ENCODE results near the gene PCA3. TPM values are rescaled to one million over a fixed set of nuclear protein-coding genes. Genes with fewer than 3 reads are reported as not detected.

The PCA3 gene
- total RNA-seq, 4 donors from 2014 or later, result 0.27 TPM; not detected in 3

DNA sequence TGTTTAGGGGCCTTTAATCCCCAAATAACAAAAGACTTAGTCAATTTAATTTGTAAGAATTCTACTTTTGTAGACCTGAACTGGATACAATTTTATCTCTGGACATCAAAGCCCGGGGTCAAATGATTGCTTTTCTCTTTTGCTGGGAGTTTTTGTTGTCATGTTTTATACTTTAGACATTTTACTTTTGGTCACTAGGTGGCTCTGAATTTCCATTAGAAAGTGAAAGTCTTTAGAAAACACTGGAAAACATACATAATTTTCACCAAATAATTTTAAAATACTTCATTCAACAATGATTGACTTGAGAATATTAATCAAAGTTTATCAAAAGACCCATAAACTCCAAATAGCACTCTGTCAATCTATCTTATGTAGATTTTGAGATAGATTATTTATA, 2.8 kb upstream of the PCA3 start:
- Histone ChIP-seq H3K27ac (no peak overlapping the region), H3K36me3 (no peaks in the 10 kb centered on the region), H3K4me1 (peaks cover 0 to 15% (median 2%) of the 10 kb centered on the region in 4 donors), H3K27me3 (no peaks in the 10 kb centered on the region), H3K9me3 (no peaks in the 10 kb centered on the region), H3K4me3 (no peak overlapping the region)
- 16 to 40% methylated on average over 1 of the region's 1 CpG for WGBS, 2 donors (ENCODE audit: low coverage in 1 of 2)
- intact Hi-C loops (cut with DNase I; ENCODE audit: low total_unique reads) (loop anchor here (10.0 kb wide), 1 partner anchor 223 kb away; no protein-coding TSS in a partner anchor), in situ Hi-C loops (cut with MboI; ENCODE audit: low pct_ligation_motif_present in 1 of 4, low pct_unique_long_range_greater_than_20kb in 1 of 4, low sequenced_read_pairs in 3 of 4) (loop anchor here in 3 of 4 donors (25.0 kb wide), 3 partner anchors 226 to 401 kb away; no protein-coding TSS in a partner anchor)
- TF ChIP-seq EP300 (IDR thresholded peaks at IDR 0.05; ENCODE audit: low read depth) (no peak), POLR2AphosphoS5 (IDR thresholded peaks at IDR 0.05) (no peak), POLR2A (IDR thresholded peaks at IDR 0.05) (no peak)
- TF ChIP-seq, protein P1, sequence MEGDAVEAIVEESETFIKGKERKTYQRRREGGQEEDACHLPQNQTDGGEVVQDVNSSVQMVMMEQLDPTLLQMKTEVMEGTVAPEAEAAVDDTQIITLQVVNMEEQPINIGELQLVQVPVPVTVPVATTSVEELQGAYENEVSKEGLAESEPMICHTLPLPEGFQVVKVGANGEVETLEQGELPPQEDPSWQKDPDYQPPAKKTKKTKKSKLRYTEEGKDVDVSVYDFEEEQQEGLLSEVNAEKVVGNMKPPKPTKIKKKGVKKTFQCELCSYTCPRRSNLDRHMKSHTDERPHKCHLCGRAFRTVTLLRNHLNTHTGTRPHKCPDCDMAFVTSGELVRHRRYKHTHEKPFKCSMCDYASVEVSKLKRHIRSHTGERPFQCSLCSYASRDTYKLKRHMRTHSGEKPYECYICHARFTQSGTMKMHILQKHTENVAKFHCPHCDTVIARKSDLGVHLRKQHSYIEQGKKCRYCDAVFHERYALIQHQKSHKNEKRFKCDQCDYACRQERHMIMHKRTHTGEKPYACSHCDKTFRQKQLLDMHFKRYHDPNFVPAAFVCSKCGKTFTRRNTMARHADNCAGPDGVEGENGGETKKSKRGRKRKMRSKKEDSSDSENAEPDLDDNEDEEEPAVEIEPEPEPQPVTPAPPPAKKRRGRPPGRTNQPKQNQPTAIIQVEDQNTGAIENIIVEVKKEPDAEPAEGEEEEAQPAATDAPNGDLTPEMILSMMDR (IDR thresholded peaks at IDR 0.05), result peak in 4 of 5 experiments; percentile 26 to 41 (median 29)
- no peak for DNase-seq

DNA sequence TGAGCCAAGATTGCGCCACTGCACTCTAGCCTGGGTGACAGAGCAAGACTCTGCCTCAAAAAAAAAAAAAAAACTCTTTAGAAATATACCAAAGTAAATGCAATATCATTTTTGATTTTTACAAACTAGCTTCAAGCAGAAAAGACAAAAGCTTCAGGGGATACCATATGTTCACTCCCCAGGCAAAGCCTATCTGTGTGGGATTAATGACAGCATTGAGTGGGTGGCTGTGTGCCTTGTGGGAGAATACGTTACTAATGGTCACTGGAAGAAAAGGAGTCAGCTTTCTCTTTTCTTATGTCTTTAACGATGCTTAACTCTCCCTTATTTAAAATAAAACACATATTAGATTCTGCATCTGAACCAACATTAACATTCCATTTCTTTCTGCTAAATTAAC, 1.9 kb downstream of the PCA3 start:
- no peaks in the 10 kb centered on the region for H3K36me3 ChIP-seq
- WGBS, 2 donors (ENCODE audit: low coverage in 1 of 2), result 86 to 90% methylated on average over 2 to 3 of the region's 3 CpGs
- H3K4me1 ChIP-seq, result peaks cover 0 to 5% (median 2%) of the 10 kb centered on the region in 4 donors
- intact Hi-C loops (cut with DNase I; ENCODE audit: low total_unique reads) (loop anchor here (10.0 kb wide), 1 partner anchor 219 kb away; no protein-coding TSS in a partner anchor), in situ Hi-C loops (cut with MboI; ENCODE audit: low pct_ligation_motif_present in 1 of 4, low pct_unique_long_range_greater_than_20kb in 1 of 4, low sequenced_read_pairs in 3 of 4) (loop anchor here in 3 of 4 donors (25.0 kb wide), 3 partner anchors 221 to 396 kb away; no protein-coding TSS in a partner anchor)
- H3K27ac ChIP-seq, result no peak overlapping the region
- no peaks in the 10 kb centered on the region for H3K9me3 ChIP-seq
- H3K27me3 ChIP-seq, result no peaks in the 10 kb centered on the region
- DNase-seq, result no peak
- TF ChIP-seq EP300 (IDR thresholded peaks at IDR 0.05; ENCODE audit: low read depth) (no peak), POLR2A (IDR thresholded peaks at IDR 0.05) (no peak), POLR2AphosphoS5 (IDR thresholded peaks at IDR 0.05) (no peak)
- TF ChIP-seq, protein P1 (IDR thresholded peaks at IDR 0.05), result no peak
- H3K4me3 ChIP-seq, result no peak overlapping the region

DNA sequence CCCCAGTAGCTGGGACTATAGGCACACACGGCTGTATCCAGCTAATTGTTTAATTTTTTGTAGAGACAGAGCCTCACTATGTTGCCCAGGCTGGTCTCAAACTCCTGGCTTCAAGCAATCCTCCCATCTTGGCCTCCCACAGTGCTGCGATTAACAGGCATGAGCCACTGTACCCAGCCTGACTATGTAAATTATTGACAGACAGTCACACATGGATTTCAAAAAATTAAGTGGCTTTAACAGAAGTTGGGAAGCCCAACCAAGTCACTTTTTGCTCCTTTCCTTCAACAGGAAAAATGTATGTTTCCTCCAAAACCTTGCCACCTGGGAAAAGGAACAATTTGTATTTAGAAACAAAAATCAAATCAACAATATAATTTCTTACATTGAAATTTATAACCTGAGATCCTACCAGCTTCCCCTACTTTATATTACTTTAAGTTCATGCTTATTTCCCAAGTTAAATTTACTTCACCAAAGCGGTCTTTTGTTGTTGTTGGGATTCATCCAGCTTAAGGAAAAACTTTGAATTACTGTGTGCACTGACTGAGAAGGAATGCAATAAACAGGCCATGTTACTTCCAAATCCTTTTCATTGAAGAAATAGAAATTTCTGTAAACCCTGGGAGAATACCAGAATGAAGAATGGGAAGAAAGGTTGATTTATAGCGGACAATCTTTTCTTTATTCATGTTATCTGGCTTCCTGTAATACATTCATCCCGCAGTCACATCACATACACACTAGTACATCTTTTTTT, 8.6 kb downstream of the PCA3 start:
- Histone ChIP-seq H3K4me1 (no peaks in the 10 kb centered on the region), H3K9me3 (no peaks in the 10 kb centered on the region), H3K36me3 (no peaks in the 10 kb centered on the region), H3K27ac (no peak overlapping the region), H3K4me3 (no peak overlapping the region), H3K27me3 (no peaks in the 10 kb centered on the region)
- intact Hi-C loops (cut with DNase I; ENCODE audit: low total_unique reads), result no loop called here
- no peak for TF ChIP-seq POLR2AphosphoS5 (IDR thresholded peaks at IDR 0.05)
- TF ChIP-seq, protein P1 (IDR thresholded peaks at IDR 0.05), result no peak
- TF ChIP-seq EP300 (IDR thresholded peaks at IDR 0.05; ENCODE audit: low read depth), result no peak
- no peak for TF ChIP-seq POLR2A (IDR thresholded peaks at IDR 0.05)
- no peak for DNase-seq
- WGBS, 2 donors (ENCODE audit: low coverage in 1 of 2), result 45 to 70% methylated on average over 3 to 5 of the region's 5 CpGs
- in situ Hi-C loops (cut with MboI; ENCODE audit: low pct_ligation_motif_present in 1 of 4, low pct_unique_long_range_greater_than_20kb in 1 of 4, low sequenced_read_pairs in 3 of 4), result loop anchor here in 3 of 4 donors (25.0 kb wide), 3 partner anchors 214 to 389 kb away; no protein-coding TSS in a partner anchor

DNA sequence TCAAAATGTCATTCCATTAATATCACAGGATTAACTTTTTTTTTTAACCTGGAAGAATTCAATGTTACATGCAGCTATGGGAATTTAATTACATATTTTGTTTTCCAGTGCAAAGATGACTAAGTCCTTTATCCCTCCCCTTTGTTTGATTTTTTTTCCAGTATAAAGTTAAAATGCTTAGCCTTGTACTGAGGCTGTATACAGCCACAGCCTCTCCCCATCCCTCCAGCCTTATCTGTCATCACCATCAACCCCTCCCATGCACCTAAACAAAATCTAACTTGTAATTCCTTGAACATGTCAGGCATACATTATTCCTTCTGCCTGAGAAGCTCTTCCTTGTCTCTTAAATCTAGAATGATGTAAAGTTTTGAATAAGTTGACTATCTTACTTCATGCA, 20.6 kb downstream of the PCA3 start:
- H3K4me1 ChIP-seq, result peaks cover 0 to 3% (median 0%) of the 10 kb centered on the region in 4 donors
- in situ Hi-C loops (cut with MboI; ENCODE audit: low pct_ligation_motif_present in 1 of 4, low pct_unique_long_range_greater_than_20kb in 1 of 4, low sequenced_read_pairs in 3 of 4), result no loop called here
- no peak for DNase-seq
- no peaks in the 10 kb centered on the region for H3K36me3 ChIP-seq
- no peaks in the 10 kb centered on the region for H3K9me3 ChIP-seq
- H3K27ac ChIP-seq, result no peak overlapping the region
- intact Hi-C loops (cut with DNase I; ENCODE audit: low total_unique reads), result no loop called here
- no peak overlapping the region for H3K4me3 ChIP-seq
- TF ChIP-seq EP300 (IDR thresholded peaks at IDR 0.05; ENCODE audit: low read depth) (no peak), POLR2AphosphoS5 (IDR thresholded peaks at IDR 0.05) (no peak), POLR2A (IDR thresholded peaks at IDR 0.05) (no peak)
- TF ChIP-seq, protein P1 (IDR thresholded peaks at IDR 0.05), result no peak
- no peaks in the 10 kb centered on the region for H3K27me3 ChIP-seq

All from transverse colon (tissue), 4 donors.